OCI-M1 (cell line): ENCODE measurements around the gene UBALD2.
A peak's percentile ranks its signal among the peaks of the same experiment; 100 is the strongest.
"Not testable (repeated sequence)": the region's sequence is repeated elsewhere in the genome, so short reads cannot be mapped to it uniquely, and the experiment has no call there.

ENCODE experiments used
- DNase-seq: peaks from one replicate; lab custom pipeline; 2025; lab: John Stamatoyannopoulos, UW

The UBALD2 gene

GRCh38 chr17:76264755-76265623, at the start of gene UBALD2:
Gene UBALD2, plus strand, starts transcription at chr17:76265348. Its CDS starts 158 bp downstream, at chr17:76265506.
- peak; percentile 99 for DNase-seq

- no peak for DNase-seq
These were observed 48.1 kb upstream of the UBALD2 start for GRCh38 chr17:76217081-76217480.

GRCh38 chr17:76219670-76220383, 45.3 kb upstream of the UBALD2 start:
- DNase-seq = no peak

GRCh38 chr17:76223802-76224201, 41.3 kb upstream of the UBALD2 start:
- DNase-seq = no peak

- DNase-seq = not testable (repeated sequence)
These were observed 39.6 kb upstream of the UBALD2 start for GRCh38 chr17:76225373-76226086.

GRCh38 chr17:76226749-76227148, 38.4 kb upstream of the UBALD2 start:
- DNase-seq = not testable (repeated sequence)

- no peak for DNase-seq
These were observed 32.8 kb upstream of the UBALD2 start for GRCh38 chr17:76232342-76232741.

- no peak for DNase-seq
These were observed 31.4 kb upstream of the UBALD2 start for GRCh38 chr17:76233588-76234353.

- no peak for DNase-seq
These were observed 30.8 kb upstream of the UBALD2 start for GRCh38 chr17:76234354-76234679.

GRCh38 chr17:76235883-76236282, 29.3 kb upstream of the UBALD2 start:
- DNase-seq = no peak

- no peak for DNase-seq
These were observed 28.5 kb upstream of the UBALD2 start for GRCh38 chr17:76236603-76237002.

GRCh38 chr17:76237859-76238313, 27.3 kb upstream of the UBALD2 start:
- no peak for DNase-seq

- no peak for DNase-seq
These were observed 26.2 kb upstream of the UBALD2 start for GRCh38 chr17:76238847-76239537.

- DNase-seq = no peak
These were observed 25.4 kb upstream of the UBALD2 start for GRCh38 chr17:76239538-76240274.

GRCh38 chr17:76240461-76241203, 24.5 kb upstream of the UBALD2 start, which contains the start of gene RNF157:
Gene RNF157, minus strand, starts transcription at chr17:76240493. Its CDS starts 253 bp downstream, at chr17:76240240.
- no peak for DNase-seq

GRCh38 chr17:76241204-76241538, 24.0 kb upstream of the UBALD2 start:
- no peak for DNase-seq

GRCh38 chr17:76241691-76242255, 23.4 kb upstream of the UBALD2 start:
- DNase-seq = no peak

- peak; percentile 53 for DNase-seq
These were observed 21.1 kb upstream of the UBALD2 start for GRCh38 chr17:76243826-76244679.
